Measurements from ENCODE around the gene PRDX2.

GRCh38 chr19:12834566-12834943, 33.0 kb upstream of the PRDX2 start, which contains the start of gene RTBDN:
- TF ChIP-seq CTCF (IDR thresholded peaks at IDR 0.05; ENCODE audit: low read depth, low read length) (no peak), EZH2phosphoT487 (IDR thresholded peaks at IDR 0.05; ENCODE audit: low read depth) (no peak)
